SJCRH30 (cell line): ENCODE results near the gene FRY. TPM values are rescaled to one million over a fixed set of nuclear protein-coding genes. Genes with fewer than 3 reads are reported as not detected.

ENCODE experiments used
- DNase-seq, 2 experiments: peaks; one replicate each; pipeline ENCODE4 v3.0.0-alpha.2; 2015 to 2020
- H3K27ac ChIP-seq: fragments of 250-450 bp; sonication (Bioruptor Pico); 2 replicates; pipeline ENCODE4 v1.5.1; 2020; ENCODE audit warnings: mild to moderate bottlenecking, moderate library complexity
- H3K27me3 ChIP-seq: fragments of 250-450 bp; sonication (Bioruptor Pico); 2 replicates; pipeline ENCODE4 v1.5.1; 2020; ENCODE audit warnings: mild to moderate bottlenecking, moderate library complexity
- H3K36me3 ChIP-seq: fragments of 250-450 bp; sonication (Bioruptor Pico); 2 replicates; pipeline ENCODE4 v1.5.1; 2020; ENCODE audit warnings: mild to moderate bottlenecking, moderate library complexity
- H3K4me1 ChIP-seq: fragments of 250-450 bp; sonication (Bioruptor Pico); 2 replicates; pipeline ENCODE4 v1.5.1; 2020; ENCODE audit warnings: mild to moderate bottlenecking, moderate library complexity
- H3K4me3 ChIP-seq: fragments of 250-450 bp; sonication (Bioruptor Pico); 2 replicates; pipeline ENCODE4 v1.5.1; 2020; ENCODE audit warnings: mild to moderate bottlenecking, moderate library complexity
- H3K9me3 ChIP-seq: fragments of 250-450 bp; sonication (Bioruptor Pico); replicated peaks from 2 replicates; pipeline ENCODE4 v1.5.1; 2020; ENCODE audit warnings: mild to moderate bottlenecking, moderate library complexity
- total RNA-seq: library from RNA; depleted of rRNA; stranded (reverse); fragments of >200 nt; shearing (Covaris generic); gene quantifications from 2 replicates; pipeline ENCODE4 v1.2.3, GENCODE V29; 2014

The FRY gene
- total RNA-seq, 1 experiment from 2014 or later = 3.0 TPM

DNA sequence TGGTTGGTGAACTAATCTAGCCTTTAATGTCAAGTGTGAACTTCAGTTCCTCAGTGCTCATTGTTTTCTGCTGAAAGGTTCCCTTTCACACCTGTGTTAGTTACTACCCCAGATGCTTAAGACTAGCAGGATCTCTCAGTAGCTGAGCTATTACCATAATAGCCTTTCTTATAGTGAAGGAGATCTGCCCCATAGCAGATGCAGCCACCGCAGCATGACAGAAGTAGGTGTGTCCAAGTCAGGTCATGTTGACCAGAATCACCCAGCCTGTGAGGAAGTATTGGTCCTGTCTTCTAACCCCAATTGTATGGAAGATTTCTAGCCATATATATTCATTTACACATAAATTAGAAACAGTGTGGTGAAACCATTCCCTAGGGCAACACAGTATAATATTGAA, 246.3 kb downstream of the FRY start:
- no peaks in the 10 kb centered on the region for H3K4me1 ChIP-seq
- H3K4me3 ChIP-seq = no peak overlapping the region
- H3K27me3 ChIP-seq = no peaks in the 10 kb centered on the region
- no peak overlapping the region for H3K27ac ChIP-seq
- no peaks in the 10 kb centered on the region for H3K36me3 ChIP-seq
- no peak for DNase-seq
- no peaks in the 10 kb centered on the region for H3K9me3 ChIP-seq

GRCh38 chr13:32278426-32278825, 246.9 kb downstream of the FRY start:
- Histone ChIP-seq H3K27me3 (no peaks in the 10 kb centered on the region), H3K9me3 (no peaks in the 10 kb centered on the region), H3K36me3 (no peaks in the 10 kb centered on the region), H3K4me3 (no peak overlapping the region), H3K4me1 (no peaks in the 10 kb centered on the region), H3K27ac (no peak overlapping the region)
- no peak for DNase-seq

DNA sequence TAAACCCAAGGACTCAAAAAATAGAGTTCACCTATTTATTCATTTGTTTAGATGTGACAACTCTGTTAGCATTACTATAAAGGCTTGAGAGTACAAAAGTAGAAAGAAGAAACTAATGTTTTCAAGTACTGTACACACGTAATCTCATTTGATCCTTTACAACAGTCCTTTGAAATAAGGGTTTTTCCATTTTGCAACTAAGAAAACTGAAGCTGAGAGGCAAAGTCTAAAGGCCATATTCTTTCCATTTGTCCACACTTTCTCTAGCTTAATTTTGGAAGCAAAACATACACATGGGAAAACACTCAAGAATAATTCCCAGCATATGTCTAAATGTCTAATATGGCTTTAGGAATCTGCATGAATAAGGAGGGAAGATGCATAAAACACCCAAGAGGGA, 249.5 kb downstream of the FRY start:
- H3K9me3 ChIP-seq = no peaks in the 10 kb centered on the region
- no peak overlapping the region for H3K4me3 ChIP-seq
- no peak for DNase-seq
- H3K27me3 ChIP-seq = no peaks in the 10 kb centered on the region
- H3K4me1 ChIP-seq = peaks cover 11% of the 10 kb centered on the region
- no peaks in the 10 kb centered on the region for H3K36me3 ChIP-seq
- no peak overlapping the region for H3K27ac ChIP-seq

GRCh38 chr13:32282096-32282711, 250.6 kb downstream of the FRY start:
- Histone ChIP-seq H3K4me1 (peaks cover 11% of the 10 kb centered on the region), H3K4me3 (no peak overlapping the region), H3K27ac (no peak overlapping the region), H3K27me3 (no peaks in the 10 kb centered on the region), H3K9me3 (no peaks in the 10 kb centered on the region), H3K36me3 (no peaks in the 10 kb centered on the region)
- DNase-seq = no peak

DNA sequence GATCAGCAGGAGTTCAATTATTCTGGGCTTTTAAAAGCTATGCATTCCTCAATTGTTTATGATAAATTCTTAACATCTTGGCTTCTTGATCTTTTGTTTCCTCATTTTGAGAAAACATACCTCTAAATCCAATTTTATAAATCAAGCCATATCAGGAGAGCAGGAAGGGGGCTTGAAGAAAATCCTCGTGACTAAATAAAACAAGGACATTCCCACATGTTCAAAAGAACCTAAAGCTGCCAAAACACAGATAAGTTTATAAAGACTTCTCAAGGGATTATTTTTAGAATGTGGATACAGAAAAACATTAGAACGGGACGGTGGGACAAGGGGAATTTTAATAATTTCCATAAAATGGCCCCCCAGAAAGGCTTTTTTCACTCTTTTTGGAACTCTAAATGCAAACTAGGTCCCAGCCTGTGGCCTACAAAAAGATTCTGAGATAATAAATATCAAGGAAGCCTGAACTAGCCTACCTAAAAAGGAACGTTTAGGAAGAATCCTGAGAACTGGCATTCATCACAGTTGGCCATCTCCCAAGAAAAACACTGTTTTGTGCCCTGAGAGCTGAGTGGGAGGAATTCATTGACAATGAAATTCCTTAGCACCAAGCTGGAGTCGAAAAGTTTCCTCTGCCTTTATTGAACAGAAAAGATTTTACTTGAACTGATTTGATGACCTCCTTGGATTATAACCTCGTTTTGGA, 253.5 kb downstream of the FRY start:
- DNase-seq = peak; percentile 70 to 86
- H3K27ac ChIP-seq = peak overlapping the region; percentile 55
- no peaks in the 10 kb centered on the region for H3K36me3 ChIP-seq
- peaks cover 11% of the 10 kb centered on the region for H3K4me1 ChIP-seq
- H3K27me3 ChIP-seq = no peaks in the 10 kb centered on the region
- peak overlapping the region; percentile 34 for H3K4me3 ChIP-seq
- H3K9me3 ChIP-seq = no peaks in the 10 kb centered on the region

DNA sequence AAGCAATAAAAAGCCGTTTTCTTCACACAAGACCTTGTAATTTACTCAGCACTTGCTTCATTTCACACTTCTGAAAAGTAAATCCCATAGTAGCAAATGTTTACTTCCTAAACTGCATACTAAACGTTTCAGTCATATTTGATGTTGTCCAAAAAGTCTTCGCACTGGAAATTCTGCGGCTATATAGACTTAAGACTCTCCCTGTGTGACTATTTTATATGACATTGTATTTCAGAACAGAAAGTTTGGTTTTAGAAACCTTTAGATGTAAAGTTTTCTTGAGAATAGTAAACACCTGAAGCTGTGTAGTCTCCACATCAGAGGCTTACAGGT, 254.0 kb downstream of the FRY start:
- peak overlapping the region; percentile 34 for H3K4me3 ChIP-seq
- H3K36me3 ChIP-seq = no peaks in the 10 kb centered on the region
- no peak for DNase-seq
- H3K27ac ChIP-seq = peak overlapping the region; percentile 55; the same call in 1 of the 2 replicates
- H3K27me3 ChIP-seq = no peaks in the 10 kb centered on the region
- peaks cover 11% of the 10 kb centered on the region for H3K4me1 ChIP-seq
- no peaks in the 10 kb centered on the region for H3K9me3 ChIP-seq

DNA sequence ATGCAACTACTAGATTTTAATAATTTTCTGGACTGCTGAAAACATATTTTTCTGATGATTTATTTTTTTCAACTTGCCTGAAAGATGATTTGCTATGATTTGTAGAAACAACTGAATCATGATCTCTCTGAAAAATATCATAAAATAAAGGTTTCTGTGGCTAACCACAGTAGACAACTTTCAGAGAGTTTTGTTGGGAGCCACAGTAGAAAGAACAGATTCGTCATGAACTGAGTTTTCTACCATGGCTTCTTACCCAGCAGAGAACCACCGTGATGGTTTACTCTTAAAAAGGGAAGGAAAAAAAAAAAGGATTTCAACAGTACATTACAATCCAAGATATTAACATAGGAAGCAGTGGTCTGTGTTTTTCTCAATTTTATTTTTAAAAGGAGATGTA, 265.6 kb downstream of the FRY start:
- Histone ChIP-seq H3K27ac (no peak overlapping the region), H3K27me3 (no peaks in the 10 kb centered on the region), H3K36me3 (no peaks in the 10 kb centered on the region), H3K4me3 (no peak overlapping the region), H3K9me3 (no peaks in the 10 kb centered on the region), H3K4me1 (no peaks in the 10 kb centered on the region)
- DNase-seq = no peak

- no peaks in the 10 kb centered on the region for H3K4me1 ChIP-seq
- no peaks in the 10 kb centered on the region for H3K9me3 ChIP-seq
- H3K27me3 ChIP-seq = no peaks in the 10 kb centered on the region
- no peak for DNase-seq
- H3K36me3 ChIP-seq = no peaks in the 10 kb centered on the region
- no peak overlapping the region for H3K4me3 ChIP-seq
- no peak overlapping the region for H3K27ac ChIP-seq
Observed at GRCh38 chr13:32298695-32299094, 267.1 kb downstream of the FRY start.

GRCh38 chr13:32299893-32300292, 268.3 kb downstream of the FRY start:
- H3K27ac ChIP-seq = no peak overlapping the region
- no peaks in the 10 kb centered on the region for H3K27me3 ChIP-seq
- H3K4me1 ChIP-seq = no peaks in the 10 kb centered on the region
- DNase-seq = no peak
- H3K36me3 ChIP-seq = no peaks in the 10 kb centered on the region
- H3K9me3 ChIP-seq = no peaks in the 10 kb centered on the region
- H3K4me3 ChIP-seq = no peak overlapping the region

- Histone ChIP-seq H3K4me1 (no peaks in the 10 kb centered on the region), H3K36me3 (no peaks in the 10 kb centered on the region), H3K9me3 (no peaks in the 10 kb centered on the region), H3K4me3 (no peak overlapping the region), H3K27me3 (no peaks in the 10 kb centered on the region), H3K27ac (no peak overlapping the region)
- DNase-seq = no peak
Observed at GRCh38 chr13:32300406-32300805, 268.8 kb downstream of the FRY start.

- Histone ChIP-seq H3K27ac (no peak overlapping the region), H3K4me1 (no peaks in the 10 kb centered on the region), H3K36me3 (no peaks in the 10 kb centered on the region), H3K27me3 (no peaks in the 10 kb centered on the region), H3K4me3 (no peak overlapping the region), H3K9me3 (no peaks in the 10 kb centered on the region; the same call in 1 of the 2 replicates)
- DNase-seq = no peak
Observed at GRCh38 chr13:32300920-32301319, 269.3 kb downstream of the FRY start.

- DNase-seq = no peak
- Histone ChIP-seq H3K27me3 (no peaks in the 10 kb centered on the region), H3K36me3 (no peaks in the 10 kb centered on the region), H3K4me1 (no peaks in the 10 kb centered on the region), H3K4me3 (no peak overlapping the region), H3K27ac (no peak overlapping the region), H3K9me3 (no peaks in the 10 kb centered on the region; the same call in 1 of the 2 replicates)
Observed at GRCh38 chr13:32302461-32302860, 270.9 kb downstream of the FRY start.

GRCh38 chr13:32305646-32306045, 274.1 kb downstream of the FRY start:
- DNase-seq = no peak

DNA sequence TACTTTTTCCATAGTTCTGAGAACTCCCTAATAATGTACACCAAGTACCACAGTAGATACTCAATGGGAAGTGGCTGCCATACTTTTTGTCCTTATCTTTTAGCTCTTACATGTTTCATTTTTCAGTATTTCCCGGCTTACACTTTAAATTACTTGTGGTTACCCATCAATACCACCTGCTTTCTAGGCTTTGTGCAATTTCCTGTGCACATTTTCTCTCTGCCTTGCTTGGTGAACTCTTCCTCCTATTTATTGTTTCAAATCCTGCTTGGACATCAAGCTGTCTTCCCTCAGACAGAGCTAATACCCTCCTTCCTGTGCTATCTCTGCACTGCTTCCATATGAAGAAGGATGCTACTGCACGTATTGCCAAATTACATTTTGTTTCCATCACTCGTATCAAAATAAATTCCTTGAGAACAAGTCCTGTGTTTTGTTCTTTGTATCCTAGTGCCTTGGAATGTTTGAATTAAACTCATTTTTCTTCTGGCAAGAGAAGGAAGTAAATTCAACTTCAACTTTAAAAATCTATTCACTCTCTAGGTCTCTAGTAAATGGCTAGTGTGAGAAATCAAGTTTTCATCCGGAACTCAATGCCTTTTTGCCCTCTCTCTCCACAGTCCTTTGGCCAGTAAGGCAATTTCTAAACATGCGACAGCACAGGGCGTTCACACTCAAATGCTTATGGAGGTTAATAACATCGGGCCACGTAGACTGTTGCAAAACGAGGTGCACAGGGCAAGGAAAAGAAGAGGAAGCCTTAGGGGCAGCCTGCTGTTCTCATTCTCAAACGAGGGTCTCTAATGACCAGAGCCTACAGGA, 277.9 kb downstream of the FRY start:
- Histone ChIP-seq H3K9me3 (no peaks in the 10 kb centered on the region; the same call in 1 of the 2 replicates), H3K27me3 (no peaks in the 10 kb centered on the region), H3K4me3 (peak overlapping the region; percentile 36), H3K36me3 (no peaks in the 10 kb centered on the region), H3K4me1 (peaks cover 9% of the 10 kb centered on the region), H3K27ac (no peak overlapping the region)
- DNase-seq = peak in 1 of 2 experiments; percentile 34

More at GRCh38 chr13:32305646-32306045, 274.1 kb downstream of the FRY start:
- no peaks in the 10 kb centered on the region for H3K27me3 ChIP-seq
- H3K36me3 ChIP-seq = no peaks in the 10 kb centered on the region
- no peaks in the 10 kb centered on the region; the same call in 1 of the 2 replicates for H3K9me3 ChIP-seq
- H3K4me3 ChIP-seq = no peak overlapping the region
- H3K27ac ChIP-seq = no peak overlapping the region
- peaks cover 9% of the 10 kb centered on the region for H3K4me1 ChIP-seq

DNA sequence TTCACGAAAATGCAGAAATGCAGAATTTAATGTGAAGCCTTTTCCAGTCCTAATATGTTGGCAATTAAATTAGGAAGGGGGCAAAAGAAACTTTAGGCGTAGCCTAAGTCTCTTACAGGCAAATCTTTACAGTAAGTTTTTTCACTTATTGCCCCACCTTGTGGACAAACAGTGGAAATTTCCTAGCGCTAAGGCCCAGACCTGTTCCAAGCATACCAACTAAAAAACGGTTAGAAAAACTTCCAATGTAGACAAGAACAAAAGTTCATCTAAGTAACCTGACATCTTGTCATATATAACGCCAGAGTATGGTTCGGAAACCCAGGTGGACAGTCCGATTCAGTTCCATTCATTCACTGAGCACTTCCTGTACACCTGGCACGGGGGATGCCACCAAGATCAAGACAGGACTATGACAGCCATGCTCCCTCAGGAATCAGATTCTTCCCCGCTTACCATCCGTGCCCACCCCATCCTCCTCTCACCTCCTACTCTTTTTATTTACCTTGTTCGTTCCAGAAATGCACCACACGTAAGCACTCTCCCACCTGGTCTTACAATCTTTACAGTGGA, 278.6 kb downstream of the FRY start:
- no peak overlapping the region for H3K27ac ChIP-seq

More for the DNA sequence above, 278.6 kb downstream of the FRY start:
- no peaks in the 10 kb centered on the region for H3K36me3 ChIP-seq
- H3K4me3 ChIP-seq = peak overlapping the region; percentile 36
- H3K9me3 ChIP-seq = no peaks in the 10 kb centered on the region; the same call in 1 of the 2 replicates
- H3K4me1 ChIP-seq = peaks cover 9% of the 10 kb centered on the region
- no peaks in the 10 kb centered on the region for H3K27me3 ChIP-seq
- DNase-seq = peak; percentile 30 to 79
